ENCODE results near the gene A2M. TPM values are rescaled to one million over a fixed set of nuclear protein-coding genes. Genes with fewer than 3 reads are reported as not detected.

A2M gene
- total and polyA plus RNA-seq, 2 of the 13 experiments (the other 11 are each of a cell fraction or from before 2014, with no cell fraction given), result 2,807 to 6,551 TPM

GRCh38 chr12:9072481-9073038 lies 43.2 kb downstream of the A2M start (continued):
- TF ChIP-seq, protein P1, sequence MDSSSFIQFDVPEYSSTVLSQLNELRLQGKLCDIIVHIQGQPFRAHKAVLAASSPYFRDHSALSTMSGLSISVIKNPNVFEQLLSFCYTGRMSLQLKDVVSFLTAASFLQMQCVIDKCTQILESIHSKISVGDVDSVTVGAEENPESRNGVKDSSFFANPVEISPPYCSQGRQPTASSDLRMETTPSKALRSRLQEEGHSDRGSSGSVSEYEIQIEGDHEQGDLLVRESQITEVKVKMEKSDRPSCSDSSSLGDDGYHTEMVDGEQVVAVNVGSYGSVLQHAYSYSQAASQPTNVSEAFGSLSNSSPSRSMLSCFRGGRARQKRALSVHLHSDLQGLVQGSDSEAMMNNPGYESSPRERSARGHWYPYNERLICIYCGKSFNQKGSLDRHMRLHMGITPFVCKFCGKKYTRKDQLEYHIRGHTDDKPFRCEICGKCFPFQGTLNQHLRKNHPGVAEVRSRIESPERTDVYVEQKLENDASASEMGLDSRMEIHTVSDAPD (CRISPR knock-in tag; IDR thresholded peaks at IDR 0.05), result no peak
- TF ChIP-seq SMC3 (IDR thresholded peaks at IDR 0.05; ENCODE audit: low read length), result no peak
- TF ChIP-seq PHB2 (IDR thresholded peaks at IDR 0.05; ENCODE audit: partially characterized antibody), result no peak
- TF ChIP-seq FOXM1 (CRISPR knock-in tag; IDR thresholded peaks at IDR 0.05), result no peak
- peak; percentile 51 for TF ChIP-seq SSRP1 (CRISPR knock-in tag; IDR thresholded peaks at IDR 0.05)
- TF ChIP-seq AKAP8 (CRISPR knock-in tag; IDR thresholded peaks at IDR 0.05), result no peak
- TF ChIP-seq ZNF563 (CRISPR knock-in tag; IDR thresholded peaks at IDR 0.05), result no peak
- TF ChIP-seq ATF3 (CRISPR knock-in tag; IDR thresholded peaks at IDR 0.05), result no peak
- no peak for TF ChIP-seq AHR (CRISPR knock-in tag; IDR thresholded peaks at IDR 0.05)
- no peak for TF ChIP-seq MBNL3 (CRISPR knock-in tag; conservative IDR thresholded peaks at IDR 0.05)
- no peak for TF ChIP-seq ZNF614 (CRISPR knock-in tag; IDR thresholded peaks at IDR 0.05; ENCODE audit: borderline replicate concordance)
- no peak for TF ChIP-seq ZNF598 (CRISPR knock-in tag; IDR thresholded peaks at IDR 0.05; ENCODE audit: borderline replicate concordance)
- TF ChIP-seq SUZ12 (IDR thresholded peaks at IDR 0.05; ENCODE audit: low read depth, low read length), result no peak
- no peak for TF ChIP-seq AGO1 (IDR thresholded peaks at IDR 0.05; ENCODE audit: low read depth, low read length, poor library complexity, severe bottlenecking)
- TF ChIP-seq, protein P2, sequence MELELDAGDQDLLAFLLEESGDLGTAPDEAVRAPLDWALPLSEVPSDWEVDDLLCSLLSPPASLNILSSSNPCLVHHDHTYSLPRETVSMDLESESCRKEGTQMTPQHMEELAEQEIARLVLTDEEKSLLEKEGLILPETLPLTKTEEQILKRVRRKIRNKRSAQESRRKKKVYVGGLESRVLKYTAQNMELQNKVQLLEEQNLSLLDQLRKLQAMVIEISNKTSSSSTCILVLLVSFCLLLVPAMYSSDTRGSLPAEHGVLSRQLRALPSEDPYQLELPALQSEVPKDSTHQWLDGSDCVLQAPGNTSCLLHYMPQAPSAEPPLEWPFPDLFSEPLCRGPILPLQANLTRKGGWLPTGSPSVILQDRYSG (CRISPR knock-in tag; IDR thresholded peaks at IDR 0.05), result no peak
- TF ChIP-seq, protein P3, sequence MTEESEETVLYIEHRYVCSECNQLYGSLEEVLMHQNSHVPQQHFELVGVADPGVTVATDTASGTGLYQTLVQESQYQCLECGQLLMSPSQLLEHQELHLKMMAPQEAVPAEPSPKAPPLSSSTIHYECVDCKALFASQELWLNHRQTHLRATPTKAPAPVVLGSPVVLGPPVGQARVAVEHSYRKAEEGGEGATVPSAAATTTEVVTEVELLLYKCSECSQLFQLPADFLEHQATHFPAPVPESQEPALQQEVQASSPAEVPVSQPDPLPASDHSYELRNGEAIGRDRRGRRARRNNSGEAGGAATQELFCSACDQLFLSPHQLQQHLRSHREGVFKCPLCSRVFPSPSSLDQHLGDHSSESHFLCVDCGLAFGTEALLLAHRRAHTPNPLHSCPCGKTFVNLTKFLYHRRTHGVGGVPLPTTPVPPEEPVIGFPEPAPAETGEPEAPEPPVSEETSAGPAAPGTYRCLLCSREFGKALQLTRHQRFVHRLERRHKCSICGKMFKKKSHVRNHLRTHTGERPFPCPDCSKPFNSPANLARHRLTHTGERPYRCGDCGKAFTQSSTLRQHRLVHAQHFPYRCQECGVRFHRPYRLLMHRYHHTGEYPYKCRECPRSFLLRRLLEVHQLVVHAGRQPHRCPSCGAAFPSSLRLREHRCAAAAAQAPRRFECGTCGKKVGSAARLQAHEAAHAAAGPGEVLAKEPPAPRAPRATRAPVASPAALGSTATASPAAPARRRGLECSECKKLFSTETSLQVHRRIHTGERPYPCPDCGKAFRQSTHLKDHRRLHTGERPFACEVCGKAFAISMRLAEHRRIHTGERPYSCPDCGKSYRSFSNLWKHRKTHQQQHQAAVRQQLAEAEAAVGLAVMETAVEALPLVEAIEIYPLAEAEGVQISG (CRISPR knock-in tag; IDR thresholded peaks at IDR 0.05), result no peak
- TF ChIP-seq, protein P4, sequence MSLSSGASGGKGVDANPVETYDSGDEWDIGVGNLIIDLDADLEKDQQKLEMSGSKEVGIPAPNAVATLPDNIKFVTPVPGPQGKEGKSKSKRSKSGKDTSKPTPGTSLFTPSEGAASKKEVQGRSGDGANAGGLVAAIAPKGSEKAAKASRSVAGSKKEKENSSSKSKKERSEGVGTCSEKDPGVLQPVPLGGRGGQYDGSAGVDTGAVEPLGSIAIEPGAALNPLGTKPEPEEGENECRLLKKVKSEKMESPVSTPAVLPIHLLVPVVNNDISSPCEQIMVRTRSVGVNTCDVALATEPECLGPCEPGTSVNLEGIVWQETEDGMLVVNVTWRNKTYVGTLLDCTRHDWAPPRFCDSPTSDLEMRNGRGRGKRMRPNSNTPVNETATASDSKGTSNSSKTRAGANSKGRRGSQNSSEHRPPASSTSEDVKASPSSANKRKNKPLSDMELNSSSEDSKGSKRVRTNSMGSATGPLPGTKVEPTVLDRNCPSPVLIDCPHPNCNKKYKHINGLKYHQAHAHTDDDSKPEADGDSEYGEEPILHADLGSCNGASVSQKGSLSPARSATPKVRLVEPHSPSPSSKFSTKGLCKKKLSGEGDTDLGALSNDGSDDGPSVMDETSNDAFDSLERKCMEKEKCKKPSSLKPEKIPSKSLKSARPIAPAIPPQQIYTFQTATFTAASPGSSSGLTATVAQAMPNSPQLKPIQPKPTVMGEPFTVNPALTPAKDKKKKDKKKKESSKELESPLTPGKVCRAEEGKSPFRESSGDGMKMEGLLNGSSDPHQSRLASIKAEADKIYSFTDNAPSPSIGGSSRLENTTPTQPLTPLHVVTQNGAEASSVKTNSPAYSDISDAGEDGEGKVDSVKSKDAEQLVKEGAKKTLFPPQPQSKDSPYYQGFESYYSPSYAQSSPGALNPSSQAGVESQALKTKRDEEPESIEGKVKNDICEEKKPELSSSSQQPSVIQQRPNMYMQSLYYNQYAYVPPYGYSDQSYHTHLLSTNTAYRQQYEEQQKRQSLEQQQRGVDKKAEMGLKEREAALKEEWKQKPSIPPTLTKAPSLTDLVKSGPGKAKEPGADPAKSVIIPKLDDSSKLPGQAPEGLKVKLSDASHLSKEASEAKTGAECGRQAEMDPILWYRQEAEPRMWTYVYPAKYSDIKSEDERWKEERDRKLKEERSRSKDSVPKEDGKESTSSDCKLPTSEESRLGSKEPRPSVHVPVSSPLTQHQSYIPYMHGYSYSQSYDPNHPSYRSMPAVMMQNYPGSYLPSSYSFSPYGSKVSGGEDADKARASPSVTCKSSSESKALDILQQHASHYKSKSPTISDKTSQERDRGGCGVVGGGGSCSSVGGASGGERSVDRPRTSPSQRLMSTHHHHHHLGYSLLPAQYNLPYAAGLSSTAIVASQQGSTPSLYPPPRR (CRISPR knock-in tag; IDR thresholded peaks at IDR 0.05; ENCODE audit: borderline replicate concordance), result no peak
- no peak for TF ChIP-seq TEAD3 (CRISPR knock-in tag; optimal IDR thresholded peaks at IDR 0.05; ENCODE audit: borderline replicate concordance)

Data from HepG2 (cell line).